Measurements from ENCODE around the gene GCNT1.

GRCh38 chr9:76414661-76415060 lies 44.3 kb upstream of the GCNT1 start:
- TF ChIP-seq, protein P1, sequence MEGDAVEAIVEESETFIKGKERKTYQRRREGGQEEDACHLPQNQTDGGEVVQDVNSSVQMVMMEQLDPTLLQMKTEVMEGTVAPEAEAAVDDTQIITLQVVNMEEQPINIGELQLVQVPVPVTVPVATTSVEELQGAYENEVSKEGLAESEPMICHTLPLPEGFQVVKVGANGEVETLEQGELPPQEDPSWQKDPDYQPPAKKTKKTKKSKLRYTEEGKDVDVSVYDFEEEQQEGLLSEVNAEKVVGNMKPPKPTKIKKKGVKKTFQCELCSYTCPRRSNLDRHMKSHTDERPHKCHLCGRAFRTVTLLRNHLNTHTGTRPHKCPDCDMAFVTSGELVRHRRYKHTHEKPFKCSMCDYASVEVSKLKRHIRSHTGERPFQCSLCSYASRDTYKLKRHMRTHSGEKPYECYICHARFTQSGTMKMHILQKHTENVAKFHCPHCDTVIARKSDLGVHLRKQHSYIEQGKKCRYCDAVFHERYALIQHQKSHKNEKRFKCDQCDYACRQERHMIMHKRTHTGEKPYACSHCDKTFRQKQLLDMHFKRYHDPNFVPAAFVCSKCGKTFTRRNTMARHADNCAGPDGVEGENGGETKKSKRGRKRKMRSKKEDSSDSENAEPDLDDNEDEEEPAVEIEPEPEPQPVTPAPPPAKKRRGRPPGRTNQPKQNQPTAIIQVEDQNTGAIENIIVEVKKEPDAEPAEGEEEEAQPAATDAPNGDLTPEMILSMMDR (conservative IDR thresholded peaks at IDR 0.05 in 1 of 2, IDR thresholded peaks at IDR 0.05 in 1 of 2; ENCODE audit: low read depth in 1 of 2, low read length in 2 of 2) = no peak
- TF ChIP-seq EZH2 (IDR thresholded peaks at IDR 0.05; ENCODE audit: low read length, missing control alignments) = no peak

Measured in fibroblast of lung (primary cell).